HG02938 (cell line): Measurements from ENCODE around the gene PNMA6F.

ENCODE experiments used
- ATAC-seq: cut with Tn5 transposase; IDR thresholded peaks from one replicate; pipeline ENCODE4 v1.9.1; 2021; ENCODE audit warnings: mild to moderate bottlenecking, moderate library complexity; ENCODE audit not compliant: unreplicated experiment

Gene PNMA6F

DNA sequence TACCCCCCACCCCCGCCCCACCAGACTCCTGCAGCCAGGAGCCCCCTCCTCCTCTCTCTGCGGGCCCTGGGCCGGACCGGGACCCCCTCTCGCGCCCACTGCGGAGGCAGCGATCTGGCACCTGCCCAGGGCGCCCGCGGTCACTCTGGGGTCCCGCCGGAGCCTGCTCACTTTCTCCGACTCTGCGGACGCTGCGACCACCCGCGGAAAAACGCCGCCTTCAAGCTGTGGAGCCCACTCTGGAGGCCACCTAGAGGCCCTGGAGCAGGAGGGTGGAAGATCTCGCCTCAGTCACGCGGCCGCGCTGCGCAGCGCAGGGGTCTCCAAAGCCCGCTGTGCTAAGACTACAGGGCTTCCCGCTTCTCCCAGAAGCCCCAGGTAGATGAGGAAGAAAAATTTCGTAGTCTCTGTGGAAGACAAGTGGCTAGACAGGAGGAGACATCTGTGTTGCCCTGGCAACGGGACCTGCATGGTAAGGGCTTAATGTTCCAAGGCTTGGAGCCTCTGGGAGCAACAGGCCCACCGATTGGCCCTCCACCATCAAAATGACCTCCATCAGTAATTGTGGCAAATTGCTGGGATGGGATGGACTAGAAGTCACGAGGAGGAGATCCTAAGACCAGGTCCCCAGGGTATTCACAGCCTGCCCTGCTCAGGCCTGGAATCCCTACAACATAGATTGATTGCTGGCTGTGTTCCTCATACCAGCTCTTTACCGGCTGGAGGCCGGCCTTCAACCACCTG lies at the start of gene PNMA6F:
Gene PNMA6F (minus strand): TSS at position 387 of the 744 bp plus-strand sequence. CDS start 1,093 bp downstream, outside the sequence.
- ATAC-seq: no peak

DNA sequence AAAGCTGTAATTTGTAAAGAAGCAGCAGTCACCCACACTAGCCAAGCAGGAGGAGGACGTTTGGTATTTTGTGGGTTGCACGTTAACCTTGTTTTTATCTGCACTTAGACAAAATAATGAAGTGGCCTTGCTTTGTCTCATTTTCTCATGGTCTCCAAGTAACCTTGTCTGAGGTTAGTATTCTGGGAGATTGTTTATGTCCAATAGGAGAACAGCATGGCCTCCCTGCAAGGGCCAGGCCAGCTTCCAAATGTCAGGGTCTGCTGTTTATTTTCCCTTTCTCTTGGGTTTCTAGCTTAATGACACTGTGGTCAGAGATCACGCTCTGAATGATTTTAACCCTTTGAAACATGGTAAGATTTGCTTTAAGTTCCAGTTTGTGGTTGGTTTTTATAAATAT lies 49.7 kb upstream of the PNMA6F start:
- ATAC-seq: no peak

DNA sequence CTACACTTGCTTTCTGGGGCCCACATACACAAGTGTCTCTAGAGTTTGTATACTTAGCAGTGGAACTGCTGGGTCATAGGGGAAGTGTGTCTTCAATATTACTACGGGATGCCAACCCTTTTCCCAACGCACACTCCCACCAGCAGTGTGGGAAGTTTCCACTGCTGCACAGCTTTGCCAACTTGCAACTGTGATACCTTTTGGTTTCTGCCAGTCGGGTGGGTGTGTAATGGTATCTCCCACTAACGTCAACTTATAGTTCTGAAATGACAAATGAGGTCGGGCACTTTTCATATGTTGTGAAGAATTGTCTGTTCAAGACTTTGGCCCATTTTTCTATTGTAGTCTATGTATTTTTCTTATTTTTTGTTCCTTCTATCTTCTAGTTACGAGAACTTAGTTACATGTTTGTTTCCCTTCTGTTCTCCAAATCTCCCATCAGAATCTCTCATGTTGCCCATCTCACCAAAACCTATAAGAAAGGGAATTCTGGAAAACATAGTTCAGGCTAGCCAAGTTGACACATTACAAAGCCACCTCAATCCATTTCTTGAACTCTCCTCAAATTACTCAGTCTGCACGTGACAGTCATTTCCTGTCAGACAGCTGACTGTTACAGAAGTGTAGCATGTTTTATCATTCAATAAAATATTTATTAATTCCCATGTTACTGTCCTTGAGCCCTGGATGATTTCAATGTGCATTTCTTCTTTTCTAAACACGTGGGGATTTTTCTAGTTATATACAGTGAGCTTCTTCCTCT lies 48.9 kb upstream of the PNMA6F start:
- ATAC-seq: no peak

DNA sequence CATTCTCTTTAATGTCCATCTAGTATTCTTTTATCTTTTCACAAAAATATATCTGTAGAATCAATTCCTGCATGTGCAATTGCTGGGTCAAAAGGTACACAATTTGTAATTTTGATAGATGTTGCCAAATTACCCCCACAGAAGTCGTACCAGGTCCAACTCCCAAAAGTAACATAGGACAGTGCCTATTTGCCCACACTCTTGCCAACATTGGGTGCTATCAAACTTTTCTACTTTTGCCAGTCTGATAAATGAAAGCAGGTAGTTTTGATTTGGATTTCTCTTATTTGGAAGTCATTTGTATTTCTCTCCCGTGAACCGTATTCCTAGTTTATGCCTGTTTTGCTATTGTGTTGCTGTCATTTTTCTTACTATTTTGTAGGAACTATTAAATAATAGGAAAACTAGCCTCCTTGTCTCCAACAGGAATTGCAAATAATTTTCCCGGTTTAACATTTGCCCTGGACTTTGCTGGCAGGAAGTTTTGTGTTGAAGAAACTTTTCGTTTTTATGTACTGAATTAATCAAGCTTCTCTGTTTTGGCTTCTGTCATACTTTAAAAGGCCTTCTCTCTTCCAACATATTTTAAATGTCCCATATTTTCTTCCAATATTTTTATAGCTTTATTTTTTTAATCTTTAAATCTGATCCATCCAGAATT lies 45.4 kb upstream of the PNMA6F start:
- no peak for ATAC-seq

DNA sequence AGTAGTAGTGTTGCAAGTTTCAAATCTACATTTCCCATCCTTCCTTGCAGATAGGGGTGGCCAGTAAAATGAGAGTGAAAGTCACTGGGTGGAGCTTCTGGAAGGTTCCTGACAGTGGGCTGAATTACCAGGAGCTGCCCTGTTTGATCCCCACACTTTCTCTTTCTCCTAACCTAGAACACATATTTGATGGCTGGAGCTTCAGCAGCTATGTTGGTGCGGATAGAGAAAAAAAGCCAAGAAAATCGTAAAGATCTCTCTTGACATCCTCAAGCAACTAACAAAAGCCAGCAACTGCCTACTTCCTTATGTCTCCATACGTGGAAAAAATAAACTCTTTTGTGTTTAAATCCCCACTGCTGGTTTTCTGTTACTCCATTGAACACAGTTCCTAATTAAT lies 44.6 kb upstream of the PNMA6F start:
- no peak for ATAC-seq

DNA sequence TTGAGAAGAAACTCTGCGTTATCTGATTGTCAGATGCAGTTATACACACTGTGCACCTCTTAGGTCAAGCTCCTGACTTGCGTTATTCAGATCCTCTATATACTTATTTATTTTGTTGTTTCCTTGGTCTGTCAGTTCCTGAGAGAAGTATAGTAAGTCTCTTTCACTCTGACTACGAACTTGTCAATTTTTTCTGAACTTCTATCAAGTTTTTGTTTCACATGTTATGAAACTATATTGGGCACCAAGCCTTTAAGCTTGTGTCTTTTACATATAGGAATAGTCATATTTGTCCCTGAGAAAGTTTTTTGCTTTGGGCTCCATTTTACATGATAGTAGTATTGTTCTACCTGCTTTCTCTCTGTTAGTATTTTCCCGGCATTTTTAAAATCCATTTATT lies 44.1 kb upstream of the PNMA6F start:
- no peak for ATAC-seq

DNA sequence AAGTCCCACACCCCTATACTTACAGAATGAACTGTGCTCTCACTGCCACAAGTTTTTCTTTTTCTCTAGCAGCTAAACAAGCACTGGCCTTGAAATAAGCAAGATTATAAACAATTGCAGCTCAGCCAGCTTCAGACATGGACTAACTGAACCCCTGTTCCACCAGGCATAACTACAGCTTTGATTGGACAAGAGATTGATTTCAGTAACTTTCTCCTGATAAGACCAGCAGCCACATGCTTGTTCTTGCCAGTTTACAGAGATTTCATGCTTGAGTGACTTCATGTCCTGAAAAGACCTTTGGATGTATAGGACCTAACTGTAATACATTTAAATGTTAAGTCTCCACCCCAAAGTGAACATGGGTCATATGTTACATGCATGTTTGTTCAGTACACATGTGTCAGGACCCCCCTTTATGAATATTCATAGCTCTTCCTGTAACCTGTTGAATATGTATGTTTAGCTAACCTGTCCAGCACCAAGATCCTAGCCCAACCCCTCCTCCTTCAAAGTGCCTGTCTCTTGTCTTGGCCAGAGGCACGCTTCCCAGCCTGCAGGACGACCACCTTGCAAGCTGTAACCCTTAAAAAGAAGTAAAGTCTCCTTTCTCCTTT lies 40.3 kb upstream of the PNMA6F start:
- no peak for ATAC-seq

DNA sequence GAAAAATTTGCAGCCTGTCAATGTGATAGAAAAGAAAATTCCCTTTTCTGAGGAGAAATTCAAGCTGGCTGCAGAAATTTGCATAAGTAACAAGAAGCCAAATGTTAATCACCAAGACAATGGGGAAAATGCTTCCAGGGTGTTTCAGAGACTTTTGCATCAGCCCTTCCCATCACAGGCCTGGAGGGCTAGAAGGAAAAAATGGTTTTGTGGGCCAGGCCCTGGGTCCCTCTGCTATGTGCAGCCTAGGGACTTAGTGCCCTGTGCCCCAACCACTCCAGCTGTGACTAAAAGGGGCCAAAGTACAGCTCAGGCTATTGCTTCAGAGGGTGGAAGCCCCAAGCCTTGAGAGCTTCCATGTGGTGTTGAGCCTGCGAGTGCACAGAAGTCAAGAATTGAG lies 36.3 kb upstream of the PNMA6F start:
- no peak for ATAC-seq

DNA sequence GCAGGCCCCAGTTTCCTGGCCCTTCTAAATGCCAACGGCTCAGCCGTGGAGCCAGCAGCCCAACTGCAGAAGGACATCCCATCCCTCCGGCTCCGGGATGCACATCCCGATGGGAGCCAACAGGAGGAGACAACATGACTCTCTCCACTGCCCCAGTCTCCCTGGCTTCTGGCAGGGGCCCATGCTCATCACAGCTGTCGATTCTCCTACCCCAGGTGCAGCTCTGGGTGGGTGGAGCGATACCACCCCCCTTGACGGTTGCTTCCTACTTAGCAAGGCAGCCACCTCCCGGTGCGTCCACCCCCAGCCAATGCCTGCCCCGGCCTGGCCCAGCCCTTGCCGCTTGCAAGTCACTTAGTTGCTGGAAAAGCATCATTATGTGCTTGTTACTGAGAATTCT lies 31.8 kb upstream of the PNMA6F start:
- ATAC-seq: no peak

DNA sequence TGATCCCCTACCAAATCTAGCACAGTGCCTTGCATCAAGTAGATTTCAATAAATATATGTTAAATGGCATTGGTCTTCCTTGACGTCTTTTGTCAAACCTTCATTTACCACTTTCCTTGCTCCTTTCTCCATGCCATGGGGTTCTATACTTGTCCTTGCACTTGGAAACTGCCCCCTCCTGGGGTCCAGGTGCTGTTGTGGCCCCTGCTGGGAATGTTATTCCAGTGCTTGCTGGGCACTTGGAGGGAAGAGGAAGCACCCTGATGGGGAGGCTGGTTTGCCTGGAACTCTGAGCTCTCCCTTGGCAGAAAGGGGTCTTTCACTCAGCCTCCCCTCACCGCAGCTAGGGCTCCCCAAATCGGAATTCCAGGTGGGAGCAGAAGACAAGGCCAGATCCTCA lies 31.3 kb upstream of the PNMA6F start:
- no peak for ATAC-seq

DNA sequence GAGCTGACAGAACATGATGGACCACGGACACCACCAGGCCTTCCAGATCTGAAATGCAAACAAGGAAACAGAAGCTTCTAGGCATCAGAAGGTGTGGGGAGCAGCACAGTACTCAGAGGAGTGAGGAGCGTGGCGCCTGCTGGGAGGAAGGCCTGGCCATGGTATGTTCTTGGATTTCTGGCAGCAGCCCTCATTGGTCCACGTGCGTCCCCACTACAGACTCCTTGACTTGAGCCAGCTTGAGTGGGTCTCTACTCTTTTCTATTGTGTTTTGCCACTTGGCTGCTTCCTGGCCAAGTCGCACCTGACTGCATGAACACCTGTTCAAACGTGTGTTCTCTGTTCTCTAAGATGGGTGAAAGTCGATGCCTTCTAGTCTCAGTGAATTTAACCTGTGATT lies 30.4 kb upstream of the PNMA6F start:
- ATAC-seq: no peak

DNA sequence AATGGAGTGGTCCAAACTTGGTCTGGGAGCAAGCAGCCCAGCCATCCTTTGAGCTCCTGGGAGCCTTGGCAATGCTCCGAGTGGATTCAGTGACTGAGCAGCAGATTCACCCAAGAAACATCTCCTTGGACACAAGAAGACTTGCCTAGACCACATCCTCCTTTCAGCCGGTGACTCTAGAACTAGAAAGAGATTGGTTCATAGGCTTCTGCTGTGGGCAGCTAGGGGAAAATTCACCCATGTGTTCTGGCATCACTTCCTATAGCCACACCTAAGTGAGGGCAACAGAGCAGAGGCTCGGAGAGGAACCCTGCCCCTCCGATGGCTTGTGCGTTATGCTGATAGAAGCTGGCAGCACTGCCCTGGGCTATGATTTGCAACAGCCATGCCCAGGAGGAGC lies 28.4 kb upstream of the PNMA6F start:
- no peak for ATAC-seq

DNA sequence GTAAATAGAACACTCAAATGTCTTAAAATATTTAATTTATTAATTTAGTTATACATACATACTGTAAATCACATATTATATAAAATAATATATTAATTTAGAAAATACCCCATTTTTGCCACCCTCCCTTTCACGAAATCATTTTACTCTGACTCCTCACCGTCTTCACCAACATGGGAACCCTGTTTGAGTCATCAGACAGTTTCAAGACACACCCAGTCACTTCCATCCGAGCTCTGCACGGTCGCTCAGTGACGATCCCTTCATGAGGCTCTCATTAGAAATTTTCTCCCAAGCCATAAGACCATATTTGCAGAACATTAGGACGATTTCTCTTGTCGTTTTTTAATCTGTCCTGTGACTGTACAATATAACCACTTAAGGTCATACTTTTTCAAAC lies 26.9 kb upstream of the PNMA6F start:
- no peak for ATAC-seq

DNA sequence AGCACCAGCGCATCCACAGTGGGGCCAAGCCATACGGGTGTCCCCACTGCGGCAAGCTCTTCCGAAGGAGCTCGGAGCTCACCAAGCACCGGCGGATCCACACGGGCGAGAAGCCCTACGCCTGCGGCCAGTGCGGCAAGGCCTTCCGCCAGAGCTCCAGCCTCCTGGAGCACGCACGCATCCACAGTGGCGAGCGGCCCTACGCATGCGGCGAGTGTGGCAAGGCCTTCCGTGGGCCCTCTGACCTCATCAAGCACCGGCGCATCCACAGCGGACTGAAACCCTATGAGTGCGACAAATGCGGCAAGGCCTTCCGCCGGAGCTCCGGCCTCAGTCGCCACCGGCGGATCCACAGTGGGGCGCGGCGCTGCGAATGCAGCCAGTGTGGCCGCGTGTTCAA lies 26.0 kb upstream of the PNMA6F start:
- ATAC-seq: no peak

DNA sequence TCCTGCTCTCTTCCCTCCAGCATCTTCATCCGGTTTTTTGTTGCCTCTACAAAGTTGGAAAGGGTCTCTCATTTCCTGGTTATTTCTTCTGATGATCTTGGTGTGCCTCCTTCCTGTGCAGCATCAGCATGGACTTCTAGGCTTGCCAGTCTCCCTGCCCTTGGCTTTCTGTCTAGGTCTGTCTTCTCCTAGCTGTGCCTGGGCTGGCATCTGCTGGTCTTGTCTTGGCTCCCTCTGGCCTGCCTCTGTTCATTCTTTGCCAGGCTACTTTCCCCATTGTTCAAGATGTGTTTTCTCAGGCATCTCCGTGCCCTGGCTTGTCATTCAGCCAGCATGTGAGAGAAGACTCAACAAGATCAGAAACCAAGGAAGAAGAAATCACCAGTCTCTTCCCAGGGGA lies 22.1 kb upstream of the PNMA6F start:
- ATAC-seq: no peak

DNA sequence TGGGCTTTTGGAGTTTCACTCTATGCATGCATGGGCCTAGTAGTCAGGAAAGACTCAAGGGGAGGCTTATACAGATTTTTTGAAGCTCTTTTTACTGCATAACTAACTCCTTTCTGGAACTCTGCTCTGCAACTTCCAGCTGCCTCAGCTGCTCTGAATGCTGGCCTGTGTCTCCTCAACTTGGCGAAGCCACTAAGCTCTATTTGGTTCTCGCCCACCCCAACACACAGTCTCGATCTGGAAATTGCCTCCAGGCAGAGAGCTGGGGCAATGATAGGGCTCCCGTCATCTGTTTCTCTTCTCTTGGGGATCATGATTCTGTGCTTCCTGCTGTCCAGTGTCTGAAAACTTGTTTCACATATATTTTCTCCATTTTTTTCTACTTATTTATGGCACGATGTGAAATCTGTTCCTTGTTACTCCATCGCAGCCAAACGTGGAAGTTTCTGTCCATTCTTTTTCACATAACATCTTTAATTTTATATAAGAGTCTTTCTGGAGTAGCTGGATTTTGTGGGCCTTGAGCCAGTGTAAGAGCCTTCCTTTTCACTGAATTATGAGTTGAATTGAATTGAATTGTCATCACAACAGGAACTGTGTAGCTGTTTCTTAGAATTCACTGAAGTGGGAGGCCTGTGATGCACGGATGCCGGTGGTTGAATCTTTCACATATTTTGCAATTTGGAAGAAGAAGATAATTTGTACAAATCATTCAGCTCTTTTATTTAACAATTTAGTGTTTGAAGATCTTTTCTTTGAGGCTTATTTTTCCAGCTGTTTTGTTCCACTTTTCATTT lies 21.4 kb upstream of the PNMA6F start:
- no peak for ATAC-seq

DNA sequence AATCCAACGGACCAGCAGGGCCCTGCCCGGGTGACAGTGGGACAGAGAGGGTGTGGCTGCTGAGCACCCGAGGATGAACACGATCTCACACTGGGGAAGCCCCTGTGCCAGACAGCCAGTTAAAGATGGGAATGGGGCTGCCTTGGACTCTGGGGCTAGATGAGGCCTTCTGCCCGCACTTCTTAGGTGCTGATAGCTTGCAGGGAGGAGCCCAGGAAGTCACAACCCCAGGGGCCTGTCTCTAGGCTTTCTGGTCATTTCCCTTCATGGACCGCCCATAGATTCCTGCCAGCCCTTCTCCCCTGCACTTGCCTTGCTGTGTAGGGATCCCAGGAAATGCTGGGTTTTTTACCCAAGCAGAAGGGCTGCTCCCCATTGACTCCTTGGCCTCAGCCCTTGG lies 18.5 kb upstream of the PNMA6F start:
- ATAC-seq: no peak

DNA sequence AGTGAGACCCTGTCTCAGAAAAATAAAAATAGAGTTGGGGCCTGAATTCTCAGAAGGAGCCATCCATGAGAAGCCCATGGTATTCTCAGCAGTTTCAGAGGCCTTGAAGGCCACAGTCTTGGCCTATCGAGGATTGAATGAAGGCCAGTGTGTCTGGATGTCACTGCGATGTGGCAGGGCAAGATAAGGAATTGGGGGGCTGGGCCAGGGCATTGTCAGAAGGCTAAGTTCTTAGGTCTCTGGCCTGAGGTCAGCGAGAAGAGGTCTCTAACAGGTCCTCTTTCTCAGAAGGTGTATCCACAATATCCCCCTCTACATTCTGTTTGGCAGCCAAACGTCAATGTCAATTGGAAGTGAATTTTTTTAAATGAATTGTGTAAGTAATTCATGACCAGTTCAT lies 18.1 kb upstream of the PNMA6F start:
- ATAC-seq: no peak

DNA sequence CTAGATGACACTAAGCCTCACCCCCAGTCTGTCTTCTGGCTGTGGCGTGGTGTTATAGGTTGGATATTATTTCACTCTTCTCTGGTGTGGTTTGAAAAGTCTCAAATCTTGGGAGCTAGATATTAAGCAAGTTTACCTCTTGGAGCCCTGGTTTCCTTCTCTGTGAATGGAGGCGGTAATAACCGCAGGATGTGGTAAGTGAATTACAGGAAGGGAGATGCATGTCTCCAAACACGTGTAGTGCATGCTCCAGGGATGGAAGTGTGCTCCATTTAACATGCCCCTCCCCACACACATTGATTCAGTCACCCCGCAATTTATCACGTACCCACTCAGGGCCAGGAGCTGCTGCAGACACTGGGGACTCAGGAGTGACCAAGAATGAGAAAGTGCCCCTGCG lies 17.3 kb upstream of the PNMA6F start:
- ATAC-seq: no peak

DNA sequence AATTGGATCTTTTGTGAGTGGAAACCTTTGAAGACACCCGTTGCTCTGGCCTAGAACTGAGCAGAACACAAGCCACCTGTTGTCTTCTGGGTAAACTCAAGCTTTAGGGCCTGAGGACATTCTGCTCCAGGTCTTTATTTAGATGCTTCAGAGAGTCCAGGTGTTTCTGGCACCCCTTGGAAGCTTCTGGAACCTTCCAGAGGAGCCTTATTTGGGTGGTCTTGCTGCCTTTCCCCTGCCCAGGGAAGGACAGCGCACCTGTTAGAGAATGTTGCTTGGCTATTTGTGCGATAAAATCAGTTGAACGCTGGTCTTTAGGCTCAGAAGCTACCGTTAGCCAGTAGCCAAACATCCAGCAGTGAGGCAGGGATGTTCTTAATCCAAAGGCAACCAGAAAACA lies 15.4 kb upstream of the PNMA6F start:
- ATAC-seq: no peak
